Activated naive CD8-positive, alpha-beta T cell treated with anti-CD3 and anti-CD28 coated beads, Interleukin-2, amount 50 U/mL, for 24 hours (primary cell): ENCODE measurements around the gene TLN1.
A peak's percentile ranks its signal among the peaks of the same experiment; 100 is the strongest.

Experiments used
- ATAC-seq: fragments of 150-1000 bp; cut with Tn5 transposase; one replicate; pipeline ENCODE4 v1.10.0; 2021
- DNase-seq: peaks from one replicate; pipeline ENCODE4 v3.0.0; 2021
- H3K27ac Mint-ChIP-seq: one replicate; pipeline ENCODE4 v1.8.0; 2021; ENCODE audit warnings: mild to moderate bottlenecking, mixed read lengths
- H3K27me3 Mint-ChIP-seq: one replicate; pipeline ENCODE4 v1.8.0; 2021; ENCODE audit warnings: mixed read lengths
- H3K36me3 Mint-ChIP-seq: one replicate; pipeline ENCODE4 v1.8.0; 2021; ENCODE audit warnings: low read depth, mixed read lengths
- H3K4me1 Mint-ChIP-seq: one replicate; pipeline ENCODE4 v1.8.0; 2021; ENCODE audit warnings: mixed read lengths
- H3K4me3 Mint-ChIP-seq: one replicate; pipeline ENCODE4 v1.8.0; 2021; ENCODE audit warnings: mild to moderate bottlenecking, moderate library complexity, mixed read lengths
- H3K9me3 Mint-ChIP-seq: one replicate; pipeline ENCODE4 v1.8.0; 2021; ENCODE audit warnings: mixed read lengths

TLN1 gene

GRCh38 chr9:35713578-35713977 is 18.4 kb downstream of the TLN1 start:
- Mint-ChIP-seq H3K9me3 (no peaks in the 10 kb centered on the region), H3K27ac (peak overlapping the region; percentile 27), H3K4me1 (no peaks in the 10 kb centered on the region), H3K36me3 (peaks cover 61% of the 10 kb centered on the region), H3K27me3 (no peaks in the 10 kb centered on the region), H3K4me3 (no peak overlapping the region)
- no peak for ATAC-seq
- no peak for DNase-seq

GRCh38 chr9:35712762-35713400 is 19.1 kb downstream of the TLN1 start:
- peaks cover 61% of the 10 kb centered on the region for H3K36me3 Mint-ChIP-seq
- no peak for ATAC-seq
- no peak for DNase-seq
- no peak overlapping the region for H3K4me3 Mint-ChIP-seq
- no peaks in the 10 kb centered on the region for H3K9me3 Mint-ChIP-seq
- no peaks in the 10 kb centered on the region for H3K27me3 Mint-ChIP-seq
- H3K27ac Mint-ChIP-seq, result no peak overlapping the region
- no peaks in the 10 kb centered on the region for H3K4me1 Mint-ChIP-seq

GRCh38 chr9:35711501-35712428 is 20.2 kb downstream of the TLN1 start:
- ATAC-seq, result no peak
- no peak for DNase-seq
- Mint-ChIP-seq H3K27ac (no peak overlapping the region), H3K9me3 (no peaks in the 10 kb centered on the region), H3K4me3 (no peak overlapping the region), H3K36me3 (peaks cover 64% of the 10 kb centered on the region), H3K27me3 (no peaks in the 10 kb centered on the region), H3K4me1 (no peaks in the 10 kb centered on the region)

GRCh38 chr9:35710818-35711500 is 21.0 kb downstream of the TLN1 start:
- Mint-ChIP-seq H3K36me3 (peaks cover 64% of the 10 kb centered on the region), H3K9me3 (no peaks in the 10 kb centered on the region), H3K4me3 (no peak overlapping the region), H3K27me3 (no peaks in the 10 kb centered on the region), H3K4me1 (no peaks in the 10 kb centered on the region), H3K27ac (no peak overlapping the region)
- DNase-seq (no peak), ATAC-seq (no peak)

- no peak for ATAC-seq
- Mint-ChIP-seq H3K27me3 (no peaks in the 10 kb centered on the region), H3K9me3 (no peaks in the 10 kb centered on the region), H3K36me3 (peaks cover 64% of the 10 kb centered on the region), H3K4me3 (no peak overlapping the region), H3K4me1 (no peaks in the 10 kb centered on the region), H3K27ac (no peak overlapping the region)
- DNase-seq, result no peak
Observed at GRCh38 chr9:35708146-35708545, 23.8 kb downstream of the TLN1 start.

GRCh38 chr9:35706951-35707350 is 25.0 kb downstream of the TLN1 start:
- Mint-ChIP-seq H3K27ac (no peak overlapping the region), H3K27me3 (no peaks in the 10 kb centered on the region), H3K9me3 (no peaks in the 10 kb centered on the region), H3K36me3 (peaks cover 64% of the 10 kb centered on the region), H3K4me3 (no peak overlapping the region), H3K4me1 (no peaks in the 10 kb centered on the region)
- DNase-seq (no peak), ATAC-seq (no peak)

GRCh38 chr9:35705836-35706430 is 26.1 kb downstream of the TLN1 start:
- H3K4me3 Mint-ChIP-seq, result no peak overlapping the region
- no peaks in the 10 kb centered on the region for H3K9me3 Mint-ChIP-seq
- H3K36me3 Mint-ChIP-seq, result peaks cover 58% of the 10 kb centered on the region
- no peaks in the 10 kb centered on the region for H3K27me3 Mint-ChIP-seq
- DNase-seq (no peak), ATAC-seq (peak; percentile 20)
- H3K4me1 Mint-ChIP-seq, result no peaks in the 10 kb centered on the region
- H3K27ac Mint-ChIP-seq, result no peak overlapping the region

GRCh38 chr9:35705372-35705771 is 26.6 kb downstream of the TLN1 start:
- ATAC-seq, result no peak
- Mint-ChIP-seq H3K4me3 (no peak overlapping the region), H3K4me1 (no peaks in the 10 kb centered on the region), H3K27ac (no peak overlapping the region), H3K9me3 (no peaks in the 10 kb centered on the region), H3K27me3 (no peaks in the 10 kb centered on the region), H3K36me3 (peaks cover 52% of the 10 kb centered on the region)
- DNase-seq, result no peak

- no peak overlapping the region for H3K4me3 Mint-ChIP-seq
- no peaks in the 10 kb centered on the region for H3K4me1 Mint-ChIP-seq
- no peaks in the 10 kb centered on the region for H3K9me3 Mint-ChIP-seq
- H3K27me3 Mint-ChIP-seq, result no peaks in the 10 kb centered on the region
- H3K27ac Mint-ChIP-seq, result no peak overlapping the region
- ATAC-seq (no peak), DNase-seq (no peak)
- peaks cover 47% of the 10 kb centered on the region for H3K36me3 Mint-ChIP-seq
Observed at GRCh38 chr9:35703906-35704672, 27.9 kb downstream of the TLN1 start.

- Mint-ChIP-seq H3K4me3 (no peak overlapping the region), H3K27ac (no peak overlapping the region), H3K4me1 (no peaks in the 10 kb centered on the region), H3K36me3 (peaks cover 41% of the 10 kb centered on the region), H3K9me3 (no peaks in the 10 kb centered on the region), H3K27me3 (no peaks in the 10 kb centered on the region)
- ATAC-seq, result no peak
- DNase-seq, result no peak
Observed at GRCh38 chr9:35702696-35703095, 29.3 kb downstream of the TLN1 start.

GRCh38 chr9:35700942-35701341 is 31.1 kb downstream of the TLN1 start:
- Mint-ChIP-seq H3K27me3 (no peaks in the 10 kb centered on the region), H3K9me3 (no peaks in the 10 kb centered on the region), H3K27ac (no peak overlapping the region), H3K36me3 (peaks cover 40% of the 10 kb centered on the region), H3K4me3 (no peak overlapping the region), H3K4me1 (peaks cover 6% of the 10 kb centered on the region)
- ATAC-seq (no peak), DNase-seq (no peak)

- Mint-ChIP-seq H3K4me3 (no peak overlapping the region), H3K9me3 (no peaks in the 10 kb centered on the region), H3K27me3 (no peaks in the 10 kb centered on the region), H3K4me1 (peaks cover 6% of the 10 kb centered on the region), H3K36me3 (peaks cover 38% of the 10 kb centered on the region), H3K27ac (no peak overlapping the region)
- DNase-seq, result no peak
- ATAC-seq, result no peak
Observed at GRCh38 chr9:35700031-35700430, 32.0 kb downstream of the TLN1 start.

GRCh38 chr9:35698231-35698630 is 33.8 kb downstream of the TLN1 start:
- H3K36me3 Mint-ChIP-seq, result peaks cover 24% of the 10 kb centered on the region
- ATAC-seq, result no peak
- H3K9me3 Mint-ChIP-seq, result no peaks in the 10 kb centered on the region
- no peak overlapping the region for H3K4me3 Mint-ChIP-seq
- H3K4me1 Mint-ChIP-seq, result peaks cover 6% of the 10 kb centered on the region
- no peak overlapping the region for H3K27ac Mint-ChIP-seq
- no peak for DNase-seq
- H3K27me3 Mint-ChIP-seq, result no peaks in the 10 kb centered on the region

GRCh38 chr9:35697486-35697885 is 34.5 kb downstream of the TLN1 start:
- Mint-ChIP-seq H3K27me3 (no peaks in the 10 kb centered on the region), H3K27ac (no peak overlapping the region), H3K36me3 (peaks cover 18% of the 10 kb centered on the region), H3K4me1 (peaks cover 6% of the 10 kb centered on the region), H3K4me3 (no peak overlapping the region), H3K9me3 (no peaks in the 10 kb centered on the region)
- ATAC-seq (no peak), DNase-seq (no peak)
